ENCODE data around the gene IL25.

DNA sequence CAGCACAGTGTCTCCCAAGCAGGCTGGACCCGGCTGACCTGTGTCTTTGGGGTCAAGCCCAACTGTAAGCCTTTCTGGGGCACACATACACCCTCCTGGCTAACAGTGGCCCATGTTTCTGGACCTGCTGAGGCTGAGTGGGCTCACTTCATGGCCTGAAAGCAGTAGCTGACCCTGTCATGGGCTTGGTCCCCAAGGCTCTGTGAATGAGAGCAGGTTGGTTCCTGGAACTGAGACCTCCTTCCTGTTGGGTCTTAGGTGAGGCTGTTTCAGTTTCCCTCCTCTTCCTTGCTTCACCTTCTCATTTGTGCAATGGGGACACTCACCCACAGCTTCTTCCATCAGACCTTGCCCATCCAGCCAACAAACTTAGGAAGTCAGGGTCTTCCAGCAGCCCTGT lies 744 bp upstream of the IL25 start:
- no peak for TF ChIP-seq TOX (CRISPR knock-in tag; IDR thresholded peaks at IDR 0.05; ENCODE audit: borderline replicate concordance)
- TF ChIP-seq ZNF565 (CRISPR knock-in tag; conservative IDR thresholded peaks at IDR 0.05; ENCODE audit: low read depth): no peak
- no peak for TF ChIP-seq ZFP3 (CRISPR knock-in tag; IDR thresholded peaks at IDR 0.05)
- TF ChIP-seq PPARA (CRISPR knock-in tag; IDR thresholded peaks at IDR 0.05; ENCODE audit: borderline replicate concordance): no peak
- no peak for TF ChIP-seq GLIS3 (CRISPR knock-in tag; IDR thresholded peaks at IDR 0.05)
- no peak for TF ChIP-seq ZFP30 (CRISPR knock-in tag; IDR thresholded peaks at IDR 0.05)
- no peak for TF ChIP-seq CSDC2 (CRISPR knock-in tag; IDR thresholded peaks at IDR 0.05)
- TF ChIP-seq ESRRG (CRISPR knock-in tag; IDR thresholded peaks at IDR 0.05): no peak
